Prostate gland (tissue), 2 donors: ENCODE results near the gene CENPN.

ENCODE experiments used
- CTCF ChIP-seq, 4 experiments: fragments of 200-600 bp in 2 of 4; fragments of 450-650 bp in 2 of 4; sonication (generic) in 2 of 4; IDR thresholded peaks; 1 replicate in 3 of 4; 2 replicates in 1 of 4; pipeline ENCODE4 v1.5.1; 2016 to 2019; ENCODE audit warnings: antibody characterized with exemption in 4 of 4, mild to moderate bottlenecking in 2 of 4, moderate library complexity in 2 of 4
- POLR2A ChIP-seq: fragments of 450-650 bp; IDR thresholded peaks from one replicate; pipeline ENCODE4 v1.6.1; 2016; ENCODE audit warnings: antibody characterized with exemption, mild to moderate bottlenecking

- peak in 2 of 4 experiments; percentile 7 to 32 for TF ChIP-seq CTCF (IDR thresholded peaks at IDR 0.05)
- TF ChIP-seq POLR2A = peak; percentile 92
Observed at GRCh38 chr16:81077076-81077940, 70.3 kb downstream of the CENPN start, which contains the start of gene C16orf46.
